Activated naive CD4-positive, alpha-beta T cell treated with anti-CD3 and anti-CD28 coated beads, Interleukin-2, amount 50 U/mL, for 16 hours (primary cell): Measurements from ENCODE around the gene LHX8.

ENCODE experiments used
- DNase-seq: peaks from one replicate; pipeline ENCODE4 v3.0.0-alpha.2; 2020

The LHX8 gene

GRCh38 chr1:75208862-75209261 is 74.7 kb downstream of the LHX8 start:
- DNase-seq = no peak
